H9 (cell line): ENCODE results near the gene PIK3C3. TPM values are rescaled to one million over a fixed set of nuclear protein-coding genes. Genes with fewer than 3 reads are reported as not detected.

ENCODE experiments used
- DNase-seq: peaks from one replicate; pipeline ENCODE4 v3.0.0-alpha.2; 2017
- H2AFZ ChIP-seq: one replicate; pipeline ENCODE4 v1.6.1; 2013; ENCODE audit warnings: mild to moderate bottlenecking, low read length, control low read depth, moderate library complexity
- H2AK5ac ChIP-seq: 2 replicates; pipeline ENCODE4 v1.6.1; 2013; ENCODE audit warnings: low read length, control low read depth, mixed read lengths; ENCODE audit not compliant: insufficient read length
- H2BK120ac ChIP-seq: one replicate; pipeline ENCODE4 v1.6.1; 2013; ENCODE audit warnings: low read depth, mild to moderate bottlenecking, low read length, control low read depth, inconsistent platforms; ENCODE audit not compliant: poor library complexity, severe bottlenecking
- H2BK12ac ChIP-seq: 2 replicates; pipeline ENCODE4 v1.6.1; 2013; ENCODE audit warnings: low read length, control low read depth, mixed read lengths, low read depth; ENCODE audit not compliant: insufficient read length
- H2BK15ac ChIP-seq: 2 replicates; pipeline ENCODE4 v1.6.1; 2013; ENCODE audit warnings: low read depth, low read length, control low read depth
- H2BK20ac ChIP-seq: one replicate; pipeline ENCODE4 v1.6.1; 2013; ENCODE audit warnings: low read depth, mild to moderate bottlenecking, low read length, control low read depth, inconsistent platforms; ENCODE audit not compliant: poor library complexity, severe bottlenecking
- H2BK5ac ChIP-seq: 2 replicates; pipeline ENCODE4 v1.6.1; 2013; ENCODE audit warnings: low read length, control low read depth, mixed read lengths; ENCODE audit not compliant: insufficient read length
- H3K14ac ChIP-seq: 2 replicates; pipeline ENCODE4 v1.6.1; 2013; ENCODE audit warnings: low read length, control low read depth; ENCODE audit not compliant: insufficient read depth
- H3K18ac ChIP-seq: 2 replicates; pipeline ENCODE4 v1.6.1; 2013; ENCODE audit warnings: low read depth, mild to moderate bottlenecking, mixed read lengths, low read length, control low read depth; ENCODE audit not compliant: insufficient read length
- H3K23ac ChIP-seq: 2 replicates; pipeline ENCODE4 v1.6.1; 2013; ENCODE audit warnings: low read length, control low read depth, mixed read lengths, low read depth; ENCODE audit not compliant: insufficient read length
- H3K23me2 ChIP-seq: 2 replicates; pipeline ENCODE4 v1.6.1; 2013; ENCODE audit warnings: low read depth, mild to moderate bottlenecking, mixed read lengths, low read length, control low read depth; ENCODE audit not compliant: insufficient read length, poor library complexity, severe bottlenecking
- H3K27ac ChIP-seq: 2 replicates; pipeline ENCODE4 v1.5.1; 2013; ENCODE audit warnings: low read length, control low read depth, mixed read lengths, low read depth; ENCODE audit not compliant: insufficient read length
- H3K27me3 ChIP-seq: 2 replicates; pipeline ENCODE4 v1.6.1; 2013; ENCODE audit warnings: low read length, control low read depth, inconsistent platforms; ENCODE audit not compliant: insufficient read depth
- H3K4ac ChIP-seq: 2 replicates; pipeline ENCODE4 v1.6.1; 2013; ENCODE audit warnings: low read depth, mild to moderate bottlenecking, control low read depth, inconsistent platforms, low read length, moderate library complexity
- H3K4me1 ChIP-seq: 2 replicates; pipeline ENCODE4 v1.6.1; 2013; ENCODE audit warnings: low read length, control low read depth, inconsistent platforms; ENCODE audit not compliant: insufficient read depth
- H3K4me2 ChIP-seq: 2 replicates; pipeline ENCODE4 v1.6.1; 2013; ENCODE audit warnings: low read length, control low read depth, mixed read lengths; ENCODE audit not compliant: insufficient read length, insufficient read depth
- H3K56ac ChIP-seq: 2 replicates; pipeline ENCODE4 v1.6.1; 2013; ENCODE audit warnings: low read depth, mild to moderate bottlenecking, mixed read lengths, low read length, control low read depth; ENCODE audit not compliant: insufficient read length
- H3K79me1 ChIP-seq: 2 replicates; pipeline ENCODE4 v1.6.1; 2013; ENCODE audit warnings: low read depth, mild to moderate bottlenecking, moderate library complexity, low read length, control low read depth, inconsistent platforms; ENCODE audit not compliant: insufficient read depth, poor library complexity, severe bottlenecking
- H3K79me2 ChIP-seq: 2 replicates; pipeline ENCODE4 v1.6.1; 2013; ENCODE audit warnings: low read length, control low read depth, inconsistent platforms; ENCODE audit not compliant: insufficient read depth
- H3K9ac ChIP-seq: 2 replicates; pipeline ENCODE4 v1.6.1; 2013; ENCODE audit warnings: low read length, control low read depth, mixed read lengths; ENCODE audit not compliant: insufficient read length; ENCODE audit errors: extremely low read depth
- H3K9me3 ChIP-seq: one replicate; pipeline ENCODE4 v1.6.1; 2013; ENCODE audit warnings: low read depth, low read length, inconsistent platforms; ENCODE audit not compliant: control insufficient read depth
- H3T11ph ChIP-seq: one replicate; pipeline ENCODE4 v1.6.1; 2013; ENCODE audit warnings: mild to moderate bottlenecking, low read length, control low read depth, inconsistent platforms
- H4K20me1 ChIP-seq: one replicate; pipeline ENCODE4 v1.6.1; 2013; ENCODE audit not compliant: control insufficient read depth, insufficient read length, insufficient read depth
- H4K5ac ChIP-seq: 2 replicates; pipeline ENCODE4 v1.6.1; 2013; ENCODE audit warnings: low read depth, mild to moderate bottlenecking, mixed read lengths, low read length, control low read depth; ENCODE audit not compliant: insufficient read length
- H4K8ac ChIP-seq: replicated peaks from 2 replicates; pipeline ENCODE4 v1.6.1; 2013; ENCODE audit warnings: low read length, control low read depth, mixed read lengths, low read depth; ENCODE audit not compliant: insufficient read length
- H4K91ac ChIP-seq: 2 replicates; pipeline ENCODE4 v1.6.1; 2013; ENCODE audit warnings: low read depth, mild to moderate bottlenecking, moderate library complexity, mixed read lengths, low read length, control low read depth; ENCODE audit not compliant: insufficient read length
- H3K27ac Mint-ChIP-seq, 3 experiments: 2 replicates in 2 of 3; 3 replicates in 1 of 3; pipeline ENCODE4 v1.8.0; 2020 to 2021; ENCODE audit warnings: mixed read lengths in 3 of 3, mild to moderate bottlenecking in 1 of 3, moderate library complexity in 1 of 3
- H3K27me3 Mint-ChIP-seq: 2 replicates; pipeline ENCODE4 v1.8.0; 2021; ENCODE audit warnings: low read depth, mild to moderate bottlenecking, moderate library complexity, mixed read lengths
- H3K36me3 Mint-ChIP-seq, 3 experiments: 2 replicates in 2 of 3; 3 replicates in 1 of 3; pipeline ENCODE4 v1.8.0; 2020 to 2021; ENCODE audit warnings: low read depth in 3 of 3, mixed read lengths in 3 of 3; ENCODE audit not compliant: insufficient read depth in 1 of 3
- H3K4me1 Mint-ChIP-seq, 2 experiments: 2 replicates each; pipeline ENCODE4 v1.8.0; 2020; ENCODE audit warnings: mixed read lengths in 2 of 2
- H3K4me3 Mint-ChIP-seq, 2 experiments: 2 replicates in 1 of 2; 3 replicates in 1 of 2; pipeline ENCODE4 v1.8.0; 2020 to 2021; ENCODE audit warnings: mild to moderate bottlenecking in 2 of 2, mixed read lengths in 2 of 2, moderate library complexity in 1 of 2
- H3K9me3 Mint-ChIP-seq, 2 experiments: 2 replicates in 1 of 2; 3 replicates in 1 of 2; pipeline ENCODE4 v1.8.0; 2020; ENCODE audit warnings: mild to moderate bottlenecking in 2 of 2, mixed read lengths in 2 of 2, moderate library complexity in 1 of 2
- CTCF ChIP-seq: fragments of 200-600 bp; sonication (generic); conservative IDR thresholded peaks from 3 replicates; pipeline ENCODE4 v1.8.0; 2021; ENCODE audit warnings: antibody characterized with exemption, mild to moderate bottlenecking
- total RNA-seq: library from RNA; stranded (reverse); gene quantifications from 2 replicates; pipeline ENCODE4 v1.2.1, GENCODE V29; 2021

PIK3C3 gene
- total RNA-seq, 1 experiment from 2014 or later = 48.8 TPM

DNA sequence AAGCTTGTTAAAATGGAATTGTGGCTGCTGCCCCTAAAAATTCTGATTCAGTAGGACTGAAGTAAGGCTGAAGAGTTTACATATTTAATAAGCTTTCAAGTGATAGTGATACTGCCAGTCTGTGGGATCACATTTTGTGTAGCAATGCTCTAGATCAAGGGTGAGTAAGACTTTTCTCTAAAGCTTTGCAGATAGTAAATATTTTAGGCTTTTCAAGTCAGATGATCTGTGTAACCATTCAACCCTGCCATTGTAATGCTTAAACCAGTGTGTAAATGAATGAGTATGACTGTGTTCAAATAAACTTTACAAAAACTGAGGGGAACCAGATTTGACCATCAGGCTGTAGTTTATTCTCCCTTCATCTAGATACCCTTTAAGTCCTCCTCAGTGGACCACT is 92.7 kb downstream of the PIK3C3 start:
- DNase-seq = no peak
- Histone ChIP-seq H2AFZ (no peak overlapping the region), H3K4me1 (no peaks in the 10 kb centered on the region), H3K18ac (no peak overlapping the region), H3K4ac (no peak overlapping the region), H2BK15ac (no peak overlapping the region), H2AK5ac (no peak overlapping the region), H2BK120ac (no peak overlapping the region), H4K91ac (no peak overlapping the region), H3K56ac (no peak overlapping the region), H2BK5ac (no peak overlapping the region), H3K4me2 (no peak overlapping the region), H3K79me1 (no peaks in the 10 kb centered on the region), H3K14ac (no peak overlapping the region), H2BK20ac (no peak overlapping the region), H3K27ac (no peak overlapping the region), H4K5ac (no peak overlapping the region), H4K8ac (no peak overlapping the region), H3K23ac (no peak overlapping the region), H3K23me2 (no peaks in the 10 kb centered on the region), H3K27me3 (no peaks in the 10 kb centered on the region), H2BK12ac (no peak overlapping the region), H3K9ac (no peak overlapping the region), H3K9me3 (no peaks in the 10 kb centered on the region), H3K79me2 (no peaks in the 10 kb centered on the region), H4K20me1 (no peaks in the 10 kb centered on the region), H3T11ph (no peak overlapping the region)
- Mint-ChIP-seq H3K4me3 (no peak overlapping the region), H3K9me3 (no peaks in the 10 kb centered on the region), H3K36me3 (peaks cover 5 to 31% (median 22%) of the 10 kb centered on the region in 3 experiments; a peak in 6 of 7 replicates), H3K27ac (no peak overlapping the region), H3K4me1 (0 out of 4 replicates have a peak, but pooled peaks cover 0 to 2% of the 10 kb centered on the region in 2 experiments), H3K27me3 (no peaks in the 10 kb centered on the region)
- no peak for TF ChIP-seq CTCF
